GM19035 (cell line): ENCODE data around the gene ANKRD44.
"Not testable (repeated sequence)": the region's sequence is repeated elsewhere in the genome, so short reads cannot be mapped to it uniquely, and the experiment has no call there.

Experiments
- ATAC-seq: cut with Tn5 transposase; IDR thresholded peaks from one replicate; pipeline ENCODE4 v1.9.1; 2021; ENCODE audit not compliant: unreplicated experiment

The ANKRD44 gene

DNA sequence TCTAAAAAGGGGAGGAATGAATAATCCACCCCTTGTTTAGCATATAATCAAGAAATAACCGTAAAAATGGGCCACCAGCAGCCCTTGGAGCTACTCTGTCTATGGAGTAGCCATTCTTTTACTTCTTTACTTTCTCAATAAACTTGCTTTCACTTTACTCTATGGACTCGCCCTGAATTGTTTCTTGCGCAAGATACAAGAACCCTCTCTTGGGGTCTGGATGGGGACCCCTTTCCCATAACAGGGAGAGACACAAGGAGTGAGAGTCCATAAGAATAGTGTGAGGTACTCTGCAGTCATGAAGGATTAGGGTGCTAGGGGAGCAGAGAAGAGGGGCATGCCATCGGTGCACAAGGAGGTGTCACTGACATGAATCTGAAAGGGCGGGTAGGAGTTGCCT, 224.9 kb downstream of the ANKRD44 start:
- no peak for ATAC-seq

DNA sequence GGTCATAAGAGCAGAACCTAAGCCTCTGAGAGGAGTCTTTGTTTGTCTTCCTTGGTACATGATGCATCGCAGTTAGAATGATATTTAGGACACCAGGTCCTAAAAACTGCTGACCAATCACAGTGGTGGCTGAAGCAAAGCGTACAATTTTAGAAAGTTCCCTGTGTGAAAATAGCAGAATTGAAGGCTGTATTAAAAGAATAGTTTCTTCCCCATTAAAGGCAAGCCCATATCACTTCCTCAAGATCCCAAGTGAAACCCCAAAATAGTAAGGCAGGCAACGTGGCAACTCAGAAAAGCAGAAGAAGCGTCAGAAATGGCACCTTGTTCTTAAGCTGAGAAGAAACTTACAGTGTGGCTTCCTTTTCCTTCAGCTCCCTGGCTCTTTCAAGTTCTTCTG, 229.3 kb downstream of the ANKRD44 start:
- no peak for ATAC-seq

DNA sequence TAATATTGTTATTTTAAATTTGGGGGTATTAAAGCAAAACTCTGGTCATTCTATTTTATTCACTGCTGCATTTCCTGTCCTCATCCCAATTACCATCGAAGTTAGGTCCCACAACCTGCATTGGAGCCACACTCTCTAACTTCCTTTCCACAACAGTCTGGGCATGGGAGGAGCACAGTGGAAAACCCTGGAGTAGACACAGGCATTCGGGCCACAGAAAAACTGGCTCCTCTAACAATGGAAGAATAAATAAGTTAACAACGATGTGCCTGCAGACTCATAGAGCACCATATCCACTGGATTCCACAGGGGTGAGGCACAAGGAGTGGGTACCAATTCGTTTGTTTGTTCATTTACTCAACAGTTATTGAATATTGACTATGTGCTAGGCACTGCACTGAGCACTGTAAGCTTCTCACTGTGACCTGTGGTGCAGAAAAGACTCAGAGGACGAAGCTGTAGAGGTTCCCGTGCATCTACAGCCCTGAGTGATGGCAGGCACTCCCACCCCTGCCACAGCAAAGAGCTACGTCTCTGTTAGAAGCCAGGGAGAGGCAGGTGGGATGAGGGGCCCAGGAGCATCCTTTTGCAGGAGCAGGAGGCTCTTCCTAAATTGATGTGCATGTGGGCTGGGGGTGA, 229.9 kb downstream of the ANKRD44 start:
- no peak for ATAC-seq

DNA sequence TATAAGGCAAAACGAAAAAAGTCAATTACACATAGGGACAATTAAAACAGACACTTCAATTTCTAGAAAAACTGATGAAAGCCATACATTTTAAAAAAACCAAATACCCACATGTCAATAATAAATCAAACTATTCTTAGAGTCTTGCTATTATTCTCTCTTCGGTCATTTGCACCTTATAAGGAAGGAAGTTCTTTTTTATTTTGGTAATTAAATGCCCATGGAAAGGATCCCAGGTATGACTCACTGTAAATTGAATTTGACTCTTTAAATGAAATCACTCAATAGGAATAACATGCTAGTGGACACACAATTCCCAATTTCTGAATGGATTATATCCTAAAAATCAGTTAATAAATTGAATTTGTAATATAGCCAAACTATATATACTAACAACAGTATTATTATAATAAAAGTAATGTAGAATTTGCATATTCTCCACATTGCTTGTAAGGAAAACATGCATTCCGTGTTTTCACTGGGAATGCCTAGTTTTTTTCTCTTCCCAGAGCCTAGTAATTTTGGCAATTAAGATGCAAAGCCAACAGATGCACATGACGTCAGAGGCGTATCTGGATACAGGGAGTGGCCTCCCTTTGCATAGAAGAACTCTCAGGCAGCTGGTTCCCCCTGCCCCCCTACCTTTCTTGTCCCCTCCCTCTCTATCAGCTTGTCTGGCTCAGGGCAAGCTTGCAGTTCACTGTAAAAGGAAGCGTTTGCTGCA, 230.6 kb downstream of the ANKRD44 start:
- ATAC-seq = no peak

DNA sequence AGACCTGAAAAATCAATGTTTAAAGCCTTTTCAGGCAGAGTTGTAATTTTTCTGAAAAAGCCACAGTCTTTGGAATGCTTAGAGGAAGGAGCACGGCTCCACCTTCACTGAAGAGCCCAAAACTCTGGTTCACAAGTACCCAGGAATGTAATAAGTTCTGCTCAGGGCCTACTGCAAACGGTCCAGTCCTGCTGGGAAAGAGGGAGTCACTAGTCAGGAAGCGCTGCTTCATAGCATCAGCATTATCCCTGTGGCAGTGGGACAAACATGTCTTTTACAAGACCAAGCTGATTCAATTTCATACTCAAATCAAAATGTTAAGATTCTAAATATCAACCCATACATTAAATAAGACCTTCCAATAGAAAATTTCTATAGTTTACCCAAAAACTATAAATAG, 231.2 kb downstream of the ANKRD44 start:
- no peak for ATAC-seq

DNA sequence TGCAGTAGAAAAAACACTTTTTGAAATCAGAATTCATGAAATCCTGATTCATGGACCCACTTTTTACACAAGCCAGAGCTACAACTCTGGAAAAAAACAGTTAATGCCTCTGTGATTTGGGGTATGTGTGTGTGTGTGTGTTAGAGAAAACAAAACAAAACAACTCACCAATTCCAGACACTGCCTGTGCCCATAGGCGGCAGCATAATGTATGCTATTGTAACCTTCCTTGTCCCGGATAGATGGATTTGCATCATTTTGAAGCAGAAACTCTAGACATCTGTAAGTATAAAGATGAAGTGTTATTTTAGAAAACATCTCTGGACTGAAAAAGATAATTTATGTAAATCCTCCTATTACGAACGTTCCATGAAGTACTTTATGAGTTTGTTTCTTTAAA, 232.0 kb downstream of the ANKRD44 start:
- no peak for ATAC-seq

DNA sequence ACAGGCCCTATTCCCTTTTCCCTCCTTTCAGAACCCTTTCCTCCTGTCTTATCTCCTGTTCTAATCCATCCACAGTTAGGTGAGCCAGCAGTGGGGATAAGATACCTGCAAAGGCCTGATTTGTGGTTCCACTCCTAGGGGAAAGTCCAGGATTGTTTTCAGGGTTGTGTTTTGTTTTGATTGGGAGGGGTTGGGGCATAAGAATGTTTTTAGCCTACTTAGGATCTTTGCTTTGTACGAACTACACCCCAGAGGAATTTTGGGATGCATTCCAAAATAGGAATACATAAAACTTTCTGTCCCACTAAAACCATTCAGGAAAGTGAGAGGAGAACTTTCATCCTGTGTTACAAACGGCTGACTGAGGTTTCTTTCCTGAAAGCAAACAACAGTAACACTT, 233.2 kb downstream of the ANKRD44 start:
- no peak for ATAC-seq

DNA sequence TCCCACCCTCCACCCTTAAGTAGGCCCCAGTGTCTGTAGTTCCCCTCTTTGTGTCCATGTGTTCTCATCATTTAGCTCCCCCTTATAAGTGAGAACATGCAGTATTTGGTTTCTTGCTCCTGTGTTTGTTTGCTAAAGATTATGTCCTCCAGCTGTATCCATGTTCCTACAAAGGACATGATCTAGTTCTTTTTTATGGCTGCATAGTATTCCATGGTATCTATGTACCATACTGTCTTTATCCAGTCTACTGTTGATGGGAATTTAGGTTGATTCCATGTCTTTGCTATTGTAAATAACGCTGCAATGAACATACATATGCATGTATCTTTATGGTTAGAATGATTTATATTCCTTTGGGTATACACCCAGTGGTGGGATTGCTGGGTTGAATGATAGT, 233.9 kb downstream of the ANKRD44 start:
- ATAC-seq = no peak

DNA sequence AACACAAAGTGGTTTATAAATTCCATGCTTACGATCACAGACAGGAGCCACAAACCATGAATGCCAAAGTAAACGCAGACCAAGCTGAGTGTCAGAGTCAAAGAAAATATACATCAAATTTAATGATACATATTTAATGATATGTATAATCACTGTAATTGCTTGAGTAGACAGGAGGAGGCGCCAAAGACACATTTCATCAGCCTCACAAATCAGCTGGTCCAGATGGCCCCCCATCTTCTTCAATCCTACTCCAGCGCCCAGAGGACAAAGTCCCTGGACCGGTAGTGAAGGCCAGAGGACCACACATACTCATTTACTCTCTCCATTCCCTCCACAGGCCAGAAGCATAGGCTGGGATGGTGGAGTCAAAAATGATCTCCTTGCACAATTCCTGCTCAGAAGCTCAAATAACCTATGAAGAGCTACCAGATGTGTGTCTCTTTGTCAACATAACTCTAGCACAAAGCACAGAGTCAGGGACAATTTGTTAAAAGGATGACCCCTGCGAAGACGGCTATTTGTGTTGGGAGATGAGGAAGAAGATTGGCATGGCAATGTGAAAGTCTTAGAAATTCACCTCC, 234.7 kb downstream of the ANKRD44 start:
- ATAC-seq = no peak

DNA sequence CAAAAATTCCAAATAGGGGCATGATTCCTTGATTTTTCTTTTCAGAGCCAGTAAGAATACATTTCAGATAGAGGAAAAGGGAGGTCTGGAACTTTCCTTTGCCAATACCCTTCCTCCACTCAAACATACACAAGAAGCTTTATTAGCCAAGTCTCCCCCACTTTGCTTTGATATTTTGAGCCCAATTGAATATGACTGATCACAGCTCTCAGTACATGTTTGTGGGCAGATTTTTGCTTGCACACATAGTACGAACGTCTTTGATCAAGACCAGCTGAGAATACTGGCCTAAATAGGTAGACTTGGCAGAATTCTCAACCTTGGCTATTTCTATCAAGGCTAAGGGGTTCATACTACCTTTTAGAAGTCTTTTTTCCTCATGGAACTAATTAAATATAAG, 235.3 kb downstream of the ANKRD44 start:
- no peak for ATAC-seq

DNA sequence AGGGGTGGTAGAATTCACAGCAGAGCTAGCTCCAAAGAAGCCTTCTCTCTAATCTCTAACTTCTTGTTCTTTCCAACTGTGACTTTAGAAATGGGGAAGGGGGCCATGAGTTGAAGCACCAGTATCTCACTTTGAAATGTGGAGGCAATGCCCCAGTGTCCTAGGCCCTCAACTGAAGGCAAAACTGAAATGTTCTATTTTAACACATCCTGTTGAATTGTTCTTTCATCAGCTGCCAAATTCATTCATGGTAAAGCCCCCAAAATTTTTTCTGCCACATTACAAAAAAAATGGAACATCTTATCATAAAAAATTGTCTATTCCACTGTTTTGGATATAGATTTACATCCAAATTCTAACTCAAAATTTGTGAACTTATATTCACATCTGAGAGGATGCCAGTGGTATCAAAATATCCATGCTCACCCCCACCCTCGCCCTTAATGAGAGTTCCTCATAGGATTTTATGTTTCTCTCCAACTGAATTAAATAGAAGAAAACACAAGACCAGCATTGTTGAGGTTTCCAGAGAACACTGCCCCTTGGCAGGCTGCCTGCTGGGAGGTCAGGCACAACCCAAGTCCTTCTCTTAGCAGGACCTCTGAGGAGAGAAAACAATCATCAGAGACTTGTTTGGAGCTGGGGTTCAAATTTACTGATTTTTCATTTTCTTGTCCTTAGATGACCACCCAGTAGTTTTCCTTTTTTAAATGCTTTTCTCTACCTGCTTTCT, 236.7 kb downstream of the ANKRD44 start:
- no peak for ATAC-seq

DNA sequence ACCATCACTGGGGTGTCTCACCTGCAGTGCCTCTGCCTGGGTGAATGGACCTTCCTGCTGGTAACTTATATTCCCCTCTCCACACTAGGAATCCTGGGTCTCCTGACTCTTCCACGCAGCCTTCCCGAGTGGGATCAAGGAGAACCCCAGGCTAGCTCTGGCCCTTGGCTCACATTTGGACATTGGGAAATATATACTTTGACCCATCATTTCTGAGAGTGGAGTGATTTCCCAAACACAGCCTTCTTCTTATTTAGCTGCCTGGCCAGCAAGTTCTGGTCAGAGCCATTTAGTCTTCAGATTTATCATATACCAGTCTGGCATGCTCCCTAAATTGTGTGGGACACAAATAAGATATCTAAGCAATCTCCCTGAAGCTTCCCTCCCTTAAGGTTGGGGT, 237.3 kb downstream of the ANKRD44 start:
- no peak for ATAC-seq

DNA sequence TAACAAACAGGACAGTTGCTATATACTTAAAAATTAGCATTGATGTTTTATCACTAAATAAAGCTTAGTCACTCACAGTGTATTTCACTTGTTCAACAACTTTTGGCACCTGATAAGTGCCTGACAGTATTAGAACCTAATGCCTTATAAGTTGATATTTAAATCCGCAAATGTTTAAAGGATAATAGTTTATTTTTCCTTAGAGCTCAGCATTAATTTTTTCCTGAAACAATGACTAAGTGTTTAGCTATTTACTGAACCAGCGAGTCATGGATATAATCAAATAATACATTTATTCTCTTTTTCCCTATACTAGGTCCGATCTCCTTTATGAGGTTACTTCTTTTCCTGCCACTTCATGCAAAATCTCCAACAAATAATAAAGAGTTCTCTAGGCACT, 238.0 kb downstream of the ANKRD44 start:
- ATAC-seq = no peak

DNA sequence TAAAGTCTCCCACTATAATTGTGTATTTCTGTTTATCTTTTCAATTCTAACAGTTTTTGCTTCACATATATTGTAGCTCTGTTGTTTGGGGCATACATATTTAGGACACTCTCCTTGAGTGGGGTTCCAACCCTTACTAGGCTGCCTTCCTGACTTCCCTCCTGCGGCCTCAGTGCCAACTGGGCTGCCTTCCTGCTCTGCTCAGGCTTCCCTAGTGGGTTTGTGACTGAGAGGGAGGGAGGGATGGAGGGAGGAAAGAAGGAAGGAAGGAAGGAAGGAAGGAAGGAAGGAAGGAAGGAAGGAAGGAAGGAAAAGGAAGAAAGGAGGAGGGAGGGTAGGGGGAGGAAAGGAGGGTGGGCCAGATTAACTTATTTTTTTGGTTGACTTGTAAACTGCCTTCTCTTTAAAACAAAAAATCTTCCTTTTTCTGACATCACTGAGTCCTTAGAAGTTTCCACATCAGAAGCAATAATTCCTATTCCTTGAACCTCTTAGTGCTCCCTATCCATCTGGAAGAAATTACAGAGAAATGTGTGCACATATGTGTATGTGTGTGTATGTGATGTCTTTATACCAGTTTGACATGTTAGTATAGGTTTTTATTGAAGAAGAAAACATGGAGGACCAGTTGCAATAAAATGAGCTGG, 238.7 kb downstream of the ANKRD44 start:
- ATAC-seq = no peak

DNA sequence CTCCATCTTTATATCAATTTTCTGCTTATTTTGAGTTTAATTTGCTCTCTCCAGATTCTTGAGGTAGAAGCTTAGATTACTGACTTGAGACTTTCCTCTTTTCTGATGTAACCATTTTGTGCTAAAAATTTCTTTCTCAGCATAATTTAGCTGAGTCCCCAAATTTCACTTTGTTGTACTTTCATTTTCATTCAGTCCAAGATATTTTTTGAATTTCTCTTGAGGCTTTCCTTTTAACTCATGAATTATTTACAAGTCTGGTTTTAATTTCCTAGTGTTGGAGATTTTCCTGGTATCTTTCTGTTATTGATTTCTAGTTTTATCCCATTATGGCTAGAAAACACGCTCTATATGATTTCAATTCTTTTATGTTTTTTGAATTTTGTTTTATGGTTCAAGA, 239.4 kb downstream of the ANKRD44 start:
- no peak for ATAC-seq

DNA sequence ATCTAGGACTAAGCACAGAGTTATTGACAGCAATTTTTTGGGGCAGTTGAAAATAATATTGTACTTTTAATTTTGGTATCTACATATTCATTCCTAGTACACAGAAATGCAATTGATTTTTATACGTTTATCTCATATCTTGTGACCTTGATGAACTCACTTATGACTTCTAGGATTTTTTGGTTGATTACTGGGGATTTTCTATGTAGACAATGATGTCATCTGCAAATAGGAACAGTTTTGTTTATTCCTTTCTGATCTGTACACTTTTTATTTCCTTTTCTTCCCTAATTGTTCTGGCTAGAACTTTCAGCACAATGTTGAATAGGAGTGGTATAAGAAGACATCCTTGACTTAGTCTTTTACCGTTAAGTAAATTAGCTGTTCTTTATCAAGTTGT, 240.6 kb downstream of the ANKRD44 start:
- no peak for ATAC-seq

DNA sequence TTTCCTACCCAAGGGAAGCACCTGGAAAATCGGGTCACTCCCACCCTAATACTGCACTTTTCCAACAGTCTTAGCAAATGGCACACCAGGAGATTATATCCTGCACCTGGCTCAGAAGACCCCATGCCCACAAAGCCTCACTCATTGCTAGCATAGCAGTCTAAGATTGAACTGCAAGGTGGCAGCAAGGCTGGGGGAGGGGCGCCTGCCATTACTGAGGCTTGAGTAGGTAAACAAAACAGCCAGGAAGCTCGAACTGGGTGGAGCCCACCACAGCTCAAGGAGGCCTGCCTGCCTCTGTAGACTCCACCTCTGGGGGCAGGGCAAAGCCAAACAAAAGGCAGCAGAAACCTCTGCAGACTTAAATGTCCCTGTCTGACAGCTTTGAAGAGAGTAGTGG, 248.0 kb downstream of the ANKRD44 start:
- ATAC-seq = not testable (repeated sequence)

DNA sequence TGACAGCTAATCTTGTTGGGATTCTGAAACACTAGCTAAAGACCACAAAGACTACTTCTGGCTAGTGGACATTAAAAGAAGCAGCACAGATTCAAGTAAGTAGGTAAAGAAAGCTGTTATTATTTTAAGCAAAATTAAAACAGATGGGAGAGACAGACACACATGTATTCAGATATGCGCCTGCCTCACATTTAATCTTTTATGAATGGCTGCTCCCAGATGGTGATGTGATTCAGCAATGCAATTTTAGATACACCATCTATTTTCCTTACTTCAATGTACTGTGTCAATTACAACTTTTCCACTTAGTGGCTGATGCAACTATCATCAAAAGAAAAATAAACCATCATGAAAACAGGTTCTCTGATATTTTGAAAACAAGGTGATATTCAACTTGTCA, 251.1 kb downstream of the ANKRD44 start:
- ATAC-seq = no peak

DNA sequence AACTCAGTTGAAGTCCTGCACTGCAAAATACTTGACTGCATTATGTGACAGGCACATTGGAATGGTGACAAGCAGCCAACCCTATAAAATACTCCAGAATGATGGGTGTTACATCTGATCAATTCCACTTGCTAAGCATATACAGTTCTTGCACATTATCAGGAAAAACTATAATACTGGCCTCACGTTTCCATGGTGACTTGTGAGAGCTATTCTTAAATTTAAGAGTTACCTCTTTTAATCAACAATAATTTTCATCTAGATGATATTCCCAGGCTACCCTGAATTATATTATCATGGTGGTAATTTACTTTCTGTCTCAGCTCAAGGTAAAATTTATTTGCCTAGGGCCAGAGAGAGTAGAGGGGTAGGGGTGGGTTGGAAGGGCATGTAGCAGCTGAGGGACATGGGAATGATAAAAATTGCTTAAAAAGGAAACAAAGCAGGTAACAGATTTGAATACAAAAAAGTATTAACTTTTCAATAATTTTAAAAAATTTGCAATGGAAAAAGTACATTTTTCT, 251.7 kb downstream of the ANKRD44 start:
- no peak for ATAC-seq

DNA sequence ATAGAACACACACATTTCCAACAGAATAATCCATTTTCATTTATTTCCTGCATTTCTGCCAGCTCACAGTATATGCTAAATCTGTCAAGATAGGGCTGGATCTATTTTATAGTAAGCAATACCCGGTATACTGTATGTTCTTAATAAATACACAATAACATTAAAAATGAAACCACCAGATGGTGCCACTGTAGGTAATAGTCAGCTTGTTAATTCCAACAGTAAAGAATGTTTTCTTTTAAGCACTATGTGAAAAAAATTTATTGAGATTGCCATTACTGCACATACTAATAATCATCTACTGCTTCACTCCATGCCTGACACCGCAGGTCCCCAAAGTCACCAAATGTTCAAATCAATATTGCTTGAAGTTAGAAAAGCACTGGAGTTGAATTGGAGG, 252.6 kb downstream of the ANKRD44 start:
- ATAC-seq = no peak

DNA sequence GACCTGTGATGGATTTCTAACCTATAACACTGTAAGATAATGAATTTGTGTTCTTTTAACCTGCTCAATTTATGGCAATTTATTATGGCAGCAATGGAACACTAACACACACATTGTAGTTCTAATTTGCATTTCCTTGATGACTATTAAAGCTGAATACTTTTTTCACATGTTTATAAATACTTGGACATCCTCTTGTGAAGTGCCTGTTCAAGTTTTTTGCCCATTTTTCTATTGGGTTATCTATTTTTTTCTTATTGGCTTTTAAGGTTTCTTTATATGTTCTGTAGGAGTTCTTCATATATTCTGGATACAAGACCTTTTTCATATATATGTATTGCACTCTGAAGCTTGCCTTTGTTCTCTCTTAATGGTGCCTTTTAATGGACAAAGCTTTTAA, 255.5 kb downstream of the ANKRD44 start:
- ATAC-seq = no peak
